Ovary (tissue), 9 donors: ENCODE data around the gene NFIB. TPM values are rescaled to one million over a fixed set of nuclear protein-coding genes. Genes with fewer than 3 reads are reported as not detected.

Experiments
- DNase-seq, 5 donors: peaks; one replicate each; pipeline ENCODE4 v3.0.0-alpha.2; 2019 to 2020
- H3K27ac ChIP-seq, 2 donors: fragments of 200-600 bp; one replicate each; pipeline versions ENCODE4 v1.5.1 to v1.8.0; 2019 to 2022
- H3K27me3 ChIP-seq: fragments of 200-600 bp; one replicate; pipeline ENCODE4 v1.8.0; 2022
- H3K36me3 ChIP-seq: fragments of 200-600 bp; sonication (generic); one replicate; pipeline ENCODE4 v1.5.1; 2019
- H3K4me1 ChIP-seq: one replicate; pipeline ENCODE4 v1.8.1; 2013; ENCODE audit warnings: mild to moderate bottlenecking, moderate library complexity; ENCODE audit not compliant: insufficient read depth
- H3K4me3 ChIP-seq: fragments of 200-600 bp; sonication (generic); one replicate; pipeline ENCODE4 v1.5.1; 2017
- H3K9me3 ChIP-seq, 2 donors: fragments of 200-600 bp in 1 of 2; sonication (generic) in 1 of 2; one replicate each; pipeline versions ENCODE4 v1.5.1 to v1.8.1; 2013 to 2019; ENCODE audit warnings: mild to moderate bottlenecking in 1 of 2, moderate library complexity in 1 of 2
- CTCF ChIP-seq, 3 donors: fragments of 450-650 bp in 2 of 3; fragments of 200-600 bp in 1 of 3; IDR thresholded peaks; one replicate each; pipeline versions ENCODE4 v1.5.1 to v1.8.0; 2016 to 2022; ENCODE audit warnings: antibody characterized with exemption in 3 of 3, mild to moderate bottlenecking in 1 of 3
- EP300 ChIP-seq: sonication (generic); formaldehyde crosslinking; IDR thresholded peaks from one replicate; pipeline ENCODE4 v1.6.1; 2017; ENCODE audit warnings: antibody characterized with exemption
- POLR2A ChIP-seq: fragments of 450-650 bp; IDR thresholded peaks from one replicate; pipeline ENCODE4 v1.6.1; 2017; ENCODE audit warnings: antibody characterized with exemption, mild to moderate bottlenecking, moderate library complexity
- WGBS, 3 donors: extraction: QIAGEN DNeasy Blood & Tissue Kit in 1 of 3; methylation state at CpG; one replicate each; pipeline versions ENCODE4 v1.1.5 to v1.1.7; 2013 to 2017; 5-methylcytosine and 5-hydroxymethylcytosine counted together
- intact Hi-C, 4 donors: fragments of 100-400 bp; cut with DNase I; formaldehyde crosslinking; loops; one replicate each; pipeline versions ENCODE4 v1.11.0 to v1.15.1; 2022 to 2023
- polyA plus RNA-seq, 2 donors: library from polyadenylated mRNA; stranded (reverse); fragments of 200-250 nt in 1 of 2; fragments of 350-450 nt in 1 of 2; fragmentation: Illumina TruSeq in 1 of 2; extraction: RNeasy Lipid Tissue Mini Kit (QIAGEN cat#74804) in 1 of 2; gene quantifications; one replicate each; pipeline ENCODE4 v1.2.3, GENCODE V29; 2013 to 2014
- total RNA-seq, 7 donors: library from RNA; depleted of rRNA in 2 of 7; stranded (reverse); fragments of >200 nt in 2 of 7; fragmentation: NEBNext Ultra II Directional in 3 of 7; extraction: Animal tissue kit (Norgen Biotek cat#: 25700) in 3 of 7; gene quantifications; one replicate each; pipeline versions ENCODE4 v1.1.0 to v1.2.4, GENCODE V29; 2016 to 2023
- donor health status: DM: no; HTN: no; CAD: no; lungs with moderate emphysema.
- donor health status: DM: no; HTN: no; CAD: no.
- donor health status: Bipolar disorder and iron deficiency.
- donor health status: DM: yes; HTN: yes; CAD: no.
- donor health status: DM: no; HTN: no; CAD: no.
- donor health status: DM: yes; HTN: yes; CAD: no.

The NFIB gene
- total and polyA plus RNA-seq, 9 donors = 8.7 to 111 (median 53.2) TPM

DNA sequence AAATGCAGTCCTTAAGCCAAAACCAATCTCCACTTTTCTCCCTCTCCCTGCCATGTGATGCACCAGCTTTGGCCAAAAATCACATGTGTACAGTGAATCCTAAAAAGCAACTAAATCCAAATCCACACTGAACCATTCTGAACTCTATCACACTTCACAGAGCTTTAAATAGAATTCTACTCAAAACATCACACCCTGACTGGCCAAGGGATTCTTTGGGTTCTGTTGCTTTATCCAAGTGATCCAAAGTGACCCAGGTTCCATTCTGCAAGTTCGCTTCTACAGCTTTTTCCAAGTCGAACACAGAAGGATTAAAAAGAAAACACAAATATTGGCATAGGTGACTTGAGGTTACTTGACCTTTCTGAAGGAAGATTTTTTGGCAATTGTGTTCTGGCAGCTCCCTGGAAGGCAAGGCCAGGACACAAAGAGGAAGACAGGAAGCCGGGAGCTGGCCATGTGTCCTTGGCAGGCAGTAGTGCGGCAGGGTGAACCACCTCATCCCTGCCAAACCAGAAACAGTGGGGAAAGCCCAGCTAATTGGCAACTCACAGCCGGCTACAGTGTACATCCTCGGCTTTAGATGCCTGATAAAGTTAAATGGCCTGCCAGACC is 115.0 kb downstream of the NFIB start:
- intact Hi-C loops = no loop called here

DNA sequence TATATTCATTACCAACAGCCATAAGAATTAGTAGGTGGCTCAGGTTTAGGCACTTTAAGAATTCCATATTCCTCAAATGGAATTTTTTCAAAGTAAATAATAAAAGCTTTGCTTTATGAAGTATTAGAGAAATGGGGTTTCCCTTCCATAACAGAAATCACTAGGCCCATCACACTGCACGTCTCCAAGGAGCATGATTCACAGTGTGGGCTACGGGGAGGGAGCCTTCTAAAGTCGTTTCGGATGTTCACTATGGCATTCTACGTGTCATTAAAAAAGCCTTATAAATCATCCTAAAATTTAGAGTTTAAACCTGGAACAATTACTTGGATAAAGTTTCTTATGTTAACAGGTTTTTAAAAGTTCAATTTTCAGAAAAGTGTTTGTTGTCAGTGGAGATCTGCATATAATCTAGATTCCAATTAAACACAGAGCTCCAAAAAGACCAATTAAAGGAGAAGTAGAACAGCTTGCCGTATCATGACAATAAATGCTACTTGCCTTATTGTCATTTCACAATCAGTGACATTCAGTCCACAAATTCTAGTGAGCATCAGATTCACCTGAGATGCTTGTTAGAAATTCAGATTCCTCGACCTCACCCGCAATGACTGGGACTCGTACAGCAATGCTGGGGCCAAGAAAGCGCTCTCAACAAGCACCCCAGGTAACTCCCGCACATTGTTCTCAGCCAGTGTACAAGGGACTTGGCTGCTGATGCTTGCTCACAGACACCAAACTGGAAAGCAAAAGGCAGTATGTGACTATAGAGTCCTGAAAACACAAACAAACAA is 115.7 kb downstream of the NFIB start:
- intact Hi-C loops = no loop called here

More for the DNA sequence above, 115.0 kb downstream of the NFIB start:
- WGBS, 3 donors = 4 to 13% (median 7%) methylated on average over 6 of the region's 6 CpGs
- H3K36me3 ChIP-seq = no peaks in the 10 kb centered on the region
- no peaks in the 10 kb centered on the region for H3K9me3 ChIP-seq
- TF ChIP-seq EP300 = no peak
- TF ChIP-seq CTCF (IDR thresholded peaks at IDR 0.05) = no peak
- no peak for TF ChIP-seq POLR2A
- peak; percentile 45 to 75 (median 60) for DNase-seq
- no peak overlapping the region for H3K4me3 ChIP-seq
- H3K4me1 ChIP-seq = peaks cover 6% of the 10 kb centered on the region
- H3K27ac ChIP-seq = no peak overlapping the region
- no peaks in the 10 kb centered on the region for H3K27me3 ChIP-seq

DNA sequence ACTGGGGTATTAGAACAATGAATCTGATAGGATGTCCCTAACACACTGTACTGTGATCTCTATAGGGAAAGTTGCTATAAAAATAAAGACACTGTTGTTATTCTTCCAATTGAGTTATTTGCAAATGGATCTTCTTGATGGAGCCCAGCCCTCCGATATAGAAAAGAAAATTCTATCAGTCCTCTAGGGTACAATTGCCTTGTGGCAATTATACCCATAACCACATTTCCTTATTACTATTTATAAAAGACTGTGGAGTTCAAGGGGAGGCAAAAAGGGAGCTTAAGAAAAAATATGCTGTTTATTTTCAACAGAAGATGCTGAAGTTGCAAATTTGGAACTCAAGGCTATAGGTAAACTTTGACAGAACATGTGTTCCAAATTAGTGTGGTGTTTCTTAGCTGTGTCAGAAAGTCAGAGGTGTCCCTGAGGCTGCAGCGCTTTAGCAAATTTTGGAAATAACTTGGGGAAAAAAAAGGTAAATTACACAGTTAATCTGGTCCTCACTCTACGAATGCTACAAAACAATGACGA is 116.5 kb downstream of the NFIB start:
- intact Hi-C loops = no loop called here
- H3K4me3 ChIP-seq = no peak overlapping the region
- no peak for TF ChIP-seq EP300
- no peak for TF ChIP-seq POLR2A
- TF ChIP-seq CTCF (IDR thresholded peaks at IDR 0.05) = no peak
- H3K9me3 ChIP-seq = no peaks in the 10 kb centered on the region
- WGBS, 3 donors = 85 to 88% (median 87%) methylated on average over 4 of the region's 4 CpGs
- no peaks in the 10 kb centered on the region for H3K27me3 ChIP-seq
- no peak for DNase-seq
- peaks cover 6% of the 10 kb centered on the region for H3K4me1 ChIP-seq
- no peaks in the 10 kb centered on the region for H3K36me3 ChIP-seq
- no peak overlapping the region for H3K27ac ChIP-seq

More for the DNA sequence above, 115.7 kb downstream of the NFIB start:
- no peaks in the 10 kb centered on the region for H3K27me3 ChIP-seq
- H3K9me3 ChIP-seq = no peaks in the 10 kb centered on the region
- WGBS, 3 donors = 56 to 69% (median 65%) methylated on average over 11 of the region's 11 CpGs
- no peaks in the 10 kb centered on the region for H3K36me3 ChIP-seq
- H3K27ac ChIP-seq = no peak overlapping the region
- peaks cover 6% of the 10 kb centered on the region for H3K4me1 ChIP-seq
- no peak overlapping the region for H3K4me3 ChIP-seq
- DNase-seq = no peak
- TF ChIP-seq CTCF (IDR thresholded peaks at IDR 0.05) = no peak
- TF ChIP-seq POLR2A = no peak
- TF ChIP-seq EP300 = no peak

- H3K9me3 ChIP-seq = no peaks in the 10 kb centered on the region
- WGBS, 3 donors = 80 to 89% (median 87%) methylated on average over 7 of the region's 7 CpGs
- H3K36me3 ChIP-seq = no peaks in the 10 kb centered on the region
- no peak overlapping the region for H3K27ac ChIP-seq
- no peaks in the 10 kb centered on the region for H3K27me3 ChIP-seq
- no peak for TF ChIP-seq CTCF (IDR thresholded peaks at IDR 0.05)
- TF ChIP-seq EP300 = no peak
- TF ChIP-seq POLR2A = no peak
- H3K4me3 ChIP-seq = no peak overlapping the region
- no peak for DNase-seq
- intact Hi-C loops = no loop called here
- H3K4me1 ChIP-seq = peaks cover 2% of the 10 kb centered on the region
Measured at GRCh38 chr9:14193328-14193990, 120.5 kb downstream of the NFIB start.
